ENCODE measurements around the gene ATE1.

- no peak for TF ChIP-seq CTCF (IDR thresholded peaks at IDR 0.05; ENCODE audit: poor library complexity)
- TF ChIP-seq EZH2phosphoT487 (IDR thresholded peaks at IDR 0.05; ENCODE audit: low read depth, severe bottlenecking, unreplicated experiment): no peak
These were observed 161.4 kb downstream of the ATE1 start for GRCh38 chr10:121766426-121766825.

Measured in hepatocyte (in vitro differentiated cells).